Spleen (tissue), 11 donors: Measurements from ENCODE around the gene AIG1. TPM values are rescaled to one million over a fixed set of nuclear protein-coding genes. Genes with fewer than 3 reads are reported as not detected.

Source experiments
- DNase-seq: peaks from one replicate; pipeline ENCODE4 v3.0.0-alpha.2; 2020
- H3K27ac ChIP-seq, 8 donors: fragments of 200-600 bp; sonication (generic) in 7 of 8; 1 replicate in 4 of 8; 2 replicates in 4 of 8; pipeline versions ENCODE4 v1.5.0 to v1.8.0; 2016 to 2021; ENCODE audit warnings: inconsistent platforms in 4 of 8, mild to moderate bottlenecking in 4 of 8, moderate library complexity in 1 of 8
- H3K27me3 ChIP-seq, 7 donors: fragments of 200-600 bp; sonication (generic) in 6 of 7; replicated peaks in 1 of 7; 1 replicate in 4 of 7; 2 replicates in 3 of 7; pipeline versions ENCODE4 v1.5.0 to v1.8.0; 2016 to 2021; ENCODE audit warnings: inconsistent platforms in 3 of 7, mild to moderate bottlenecking in 1 of 7
- H3K36me3 ChIP-seq, 6 donors: fragments of 200-600 bp; sonication (generic) in 5 of 6; 1 replicate in 4 of 6; 2 replicates in 2 of 6; pipeline versions ENCODE4 v1.5.0 to v1.8.0; 2016 to 2021; ENCODE audit warnings: inconsistent platforms in 2 of 6
- H3K4me1 ChIP-seq, 6 donors: fragments of 200-600 bp; sonication (generic) in 5 of 6; 1 replicate in 3 of 6; 2 replicates in 3 of 6; pipeline versions ENCODE4 v1.5.0 to v1.8.0; 2016 to 2021; ENCODE audit warnings: inconsistent platforms in 3 of 6
- H3K4me3 ChIP-seq, 8 donors: fragments of 200-600 bp; sonication (generic) in 7 of 8; 1 replicate in 4 of 8; 2 replicates in 4 of 8; pipeline versions ENCODE4 v1.5.0 to v1.8.0; 2016 to 2021; ENCODE audit warnings: inconsistent platforms in 4 of 8, mild to moderate bottlenecking in 4 of 8, moderate library complexity in 2 of 8
- H3K9me3 ChIP-seq, 8 donors: fragments of 200-600 bp; sonication (generic) in 7 of 8; 1 replicate in 4 of 8; 2 replicates in 4 of 8; pipeline versions ENCODE4 v1.5.0 to v1.8.0; 2016 to 2021; ENCODE audit warnings: inconsistent platforms in 4 of 8
- CTCF ChIP-seq, 11 experiments: fragments of 200-600 bp in 7 of 11; fragments of 450-650 bp in 4 of 11; sonication (generic) in 4 of 11; IDR thresholded peaks in 8 of 11; conservative IDR thresholded peaks in 3 of 11; 1 replicate in 7 of 11; 2 replicates in 4 of 11; pipeline versions ENCODE4 v1.4.0 to v1.8.0; 2016 to 2021; ENCODE audit warnings: antibody characterized with exemption in 11 of 11, inconsistent platforms in 4 of 11, mild to moderate bottlenecking in 1 of 11
- POLR2A ChIP-seq, 3 donors: fragments of 450-650 bp; IDR thresholded peaks; one replicate each; pipeline ENCODE4 v1.5.1; 2017; ENCODE audit warnings: antibody characterized with exemption in 3 of 3, mild to moderate bottlenecking in 1 of 3
- POLR2AphosphoS5 ChIP-seq, 3 donors: sonication (generic); formaldehyde crosslinking; IDR thresholded peaks; one replicate each; pipeline ENCODE4 v1.5.1; 2017; ENCODE audit warnings: antibody characterized with exemption in 3 of 3
- WGBS, 5 donors: extraction: QIAGEN DNeasy Blood & Tissue Kit in 3 of 5; methylation state at CpG; one replicate each; pipeline versions ENCODE4 v1.1.5 to v1.1.7; 2013 to 2018; 5-methylcytosine and 5-hydroxymethylcytosine counted together
- intact Hi-C: fragments of 100-400 bp; cut with DNase I; formaldehyde crosslinking; loops from one replicate; pipeline ENCODE4 v1.15.0; 2023; ENCODE audit warnings: low total_unique reads
- polyA plus RNA-seq, 3 donors: library from polyadenylated mRNA; stranded (reverse); fragments of 200-250 nt; gene quantifications; one replicate each; pipeline ENCODE4 v1.2.1, GENCODE V29; 2013
- total RNA-seq, 7 donors: library from RNA; depleted of rRNA in 3 of 7; stranded (reverse); fragments of >200 nt in 3 of 7; fragmentation: NEBNext Ultra II Directional in 4 of 7; extraction: Animal tissue kit (Norgen Biotek cat#: 25700) in 4 of 7; gene quantifications; one replicate each; pipeline versions ENCODE4 v1.1.0 to v1.2.1, GENCODE V29; 2016 to 2021
- donor health status: healthy with polysubstance abuse.
- donor health status: DM: no; HTN: no; CAD: no; lungs with moderate emphysema.
- donor health status: DM: no; HTN: no; CAD: no.
- donor health status: Bipolar disorder and iron deficiency.
- donor health status: healthy.
- donor health status: DM: no; HTN: no; CAD: no.
- donor health status: DM: yes; HTN: yes; CAD: no.

AIG1 gene
- total and polyA plus RNA-seq, 10 donors: 14.3 to 38.0 (median 27.9) TPM

GRCh38 chr6:143333081-143333480 lies 272.4 kb downstream of the AIG1 start:
- Histone ChIP-seq H3K4me1 (no peaks in the 10 kb centered on the region), H3K9me3 (peaks cover 0 to 7% (median 0%) of the 10 kb centered on the region in 8 donors), H3K4me3 (no peak overlapping the region), H3K27me3 (no peaks in the 10 kb centered on the region), H3K36me3 (peaks cover 0 to 17% (median 0%) of the 10 kb centered on the region in 6 donors), H3K27ac (no peak overlapping the region)
- intact Hi-C loops: no loop called here
- TF ChIP-seq POLR2A (IDR thresholded peaks at IDR 0.05) (no peak), CTCF (IDR thresholded peaks at IDR 0.05 in 8 of 11, conservative IDR thresholded peaks at IDR 0.05 in 3 of 11) (no peak), POLR2AphosphoS5 (IDR thresholded peaks at IDR 0.05) (no peak)
- 89 to 98% (median 95%) methylated on average over 2 of the region's 2 CpGs for WGBS, 5 donors
- no peak for DNase-seq

- DNase-seq: no peak
- no peaks in the 10 kb centered on the region for H3K27me3 ChIP-seq
- no peak overlapping the region for H3K27ac ChIP-seq
- no peak overlapping the region for H3K4me3 ChIP-seq
- peaks cover 0 to 7% (median 0%) of the 10 kb centered on the region in 8 donors for H3K9me3 ChIP-seq
- intact Hi-C loops: no loop called here
- 92 to 96% (median 94%) methylated on average over 7 of the region's 7 CpGs for WGBS, 5 donors
- peaks cover 0 to 21% (median 0%) of the 10 kb centered on the region in 6 donors for H3K36me3 ChIP-seq
- H3K4me1 ChIP-seq: no peaks in the 10 kb centered on the region
- TF ChIP-seq POLR2AphosphoS5 (IDR thresholded peaks at IDR 0.05) (no peak), CTCF (IDR thresholded peaks at IDR 0.05 in 8 of 11, conservative IDR thresholded peaks at IDR 0.05 in 3 of 11) (no peak), POLR2A (IDR thresholded peaks at IDR 0.05) (no peak)
Measured at GRCh38 chr6:143333749-143334520, 273.2 kb downstream of the AIG1 start.

- peaks cover 0 to 7% (median 0%) of the 10 kb centered on the region in 8 donors for H3K9me3 ChIP-seq
- H3K27me3 ChIP-seq: no peaks in the 10 kb centered on the region
- 70 to 97% (median 90%) methylated on average over 2 of the region's 2 CpGs for WGBS, 5 donors
- H3K36me3 ChIP-seq: peaks cover 0 to 21% (median 0%) of the 10 kb centered on the region in 6 donors
- no peak overlapping the region for H3K4me3 ChIP-seq
- no peaks in the 10 kb centered on the region for H3K4me1 ChIP-seq
- H3K27ac ChIP-seq: no peak overlapping the region
- intact Hi-C loops: no loop called here
- TF ChIP-seq CTCF (IDR thresholded peaks at IDR 0.05 in 8 of 11, conservative IDR thresholded peaks at IDR 0.05 in 3 of 11): no peak
- no peak for TF ChIP-seq POLR2A (IDR thresholded peaks at IDR 0.05)
- TF ChIP-seq POLR2AphosphoS5 (IDR thresholded peaks at IDR 0.05): no peak
- no peak for DNase-seq
Measured at GRCh38 chr6:143335865-143336264, 275.2 kb downstream of the AIG1 start.

GRCh38 chr6:143336446-143337152 lies 275.9 kb downstream of the AIG1 start:
- peaks cover 0 to 21% (median 0%) of the 10 kb centered on the region in 6 donors for H3K36me3 ChIP-seq
- H3K27ac ChIP-seq: no peak overlapping the region
- no peaks in the 10 kb centered on the region for H3K27me3 ChIP-seq
- H3K4me1 ChIP-seq: no peaks in the 10 kb centered on the region
- TF ChIP-seq POLR2A (IDR thresholded peaks at IDR 0.05) (no peak), POLR2AphosphoS5 (IDR thresholded peaks at IDR 0.05) (no peak), CTCF (IDR thresholded peaks at IDR 0.05 in 8 of 11, conservative IDR thresholded peaks at IDR 0.05 in 3 of 11) (no peak)
- 86 to 98% (median 93%) methylated on average over 4 of the region's 4 CpGs for WGBS, 5 donors
- H3K4me3 ChIP-seq: no peak overlapping the region
- no peak for DNase-seq
- intact Hi-C loops: no loop called here
- peaks cover 0 to 7% (median 0%) of the 10 kb centered on the region in 8 donors for H3K9me3 ChIP-seq
